Fibroblast of lung (primary cell): ENCODE results near the gene KCNK17. TPM values are rescaled to one million over a fixed set of nuclear protein-coding genes. Genes with fewer than 3 reads are reported as not detected.

Experiments used
- DNase-seq, 2 donors: peaks; one replicate each; pipeline versions ENCODE4 v3.0.0 to v3.0.0-alpha.2; 2010; ENCODE audit warnings: low read depth in 2 of 2
- H2AFZ ChIP-seq: 2 replicates; pipeline ENCODE4 v1.5.1; 2012; ENCODE audit warnings: low read length, control low read depth, inconsistent platforms
- H3K27ac ChIP-seq: 2 replicates; pipeline ENCODE4 v1.5.1; 2011; ENCODE audit warnings: low read length, control low read depth; ENCODE audit not compliant: insufficient read depth
- H3K27me3 ChIP-seq: 2 replicates; pipeline ENCODE4 v1.5.1; 2011; ENCODE audit warnings: mild to moderate bottlenecking, low read length; ENCODE audit not compliant: control insufficient read depth, insufficient read depth
- H3K36me3 ChIP-seq: 2 replicates; pipeline ENCODE4 v1.5.1; 2011; ENCODE audit warnings: low read length; ENCODE audit not compliant: control insufficient read depth, insufficient read depth
- H3K4me1 ChIP-seq: 2 replicates; pipeline ENCODE4 v1.5.1; 2011; ENCODE audit warnings: low read length; ENCODE audit not compliant: control insufficient read depth, insufficient read depth; ENCODE audit errors: extremely low read depth
- H3K4me2 ChIP-seq: 2 replicates; pipeline ENCODE4 v1.5.1; 2011; ENCODE audit warnings: low read length, control low read depth; ENCODE audit not compliant: insufficient read depth; ENCODE audit errors: extremely low read depth
- H3K4me3 ChIP-seq, 4 experiments: fragments of 200-600 bp in 1 of 4; sonication (generic) in 1 of 4; replicated peaks in 1 of 4; 2 replicates each; pipeline ENCODE4 v1.5.1; 2011 to 2016; ENCODE audit warnings: low read length in 4 of 4, low read depth in 3 of 4, mild to moderate bottlenecking in 3 of 4, control low read depth in 2 of 4, inconsistent platforms in 1 of 4, mixed read lengths in 1 of 4; ENCODE audit not compliant: insufficient read depth in 1 of 4; ENCODE audit errors: control extremely low read depth in 1 of 4
- H3K79me2 ChIP-seq: 2 replicates; pipeline ENCODE4 v1.5.1; 2012; ENCODE audit warnings: mild to moderate bottlenecking, low read length, inconsistent platforms; ENCODE audit not compliant: control insufficient read depth, insufficient read depth
- H3K9ac ChIP-seq: 2 replicates; pipeline ENCODE4 v1.5.1; 2011; ENCODE audit warnings: mild to moderate bottlenecking, low read length, control low read depth; ENCODE audit not compliant: insufficient read depth
- H3K9me3 ChIP-seq: 2 replicates; pipeline ENCODE4 v1.5.1; 2012; ENCODE audit warnings: low read depth, low read length; ENCODE audit not compliant: control insufficient read depth, insufficient read depth
- H4K20me1 ChIP-seq: 2 replicates; pipeline ENCODE4 v1.5.1; 2011; ENCODE audit warnings: low read length; ENCODE audit not compliant: control insufficient read depth, insufficient read depth; ENCODE audit errors: extremely low read depth
- EZH2 ChIP-seq: IDR thresholded peaks from 2 replicates; pipeline ENCODE4 v1.5.1; 2012; ENCODE audit warnings: low read length, control low read depth, mild to moderate bottlenecking; ENCODE audit errors: missing control alignments
- polyA plus RNA-seq, 2 donors: library from polyadenylated mRNA; depleted of rRNA in 1 of 2; stranded (reverse) in 1 of 2; unstranded in 1 of 2; fragments of >200 nt; gene quantifications; 2 replicates each; pipeline ENCODE4 v1.2.1, GENCODE V29; 2011 to 2012; ENCODE audit warnings: missing spikeins in 1 of 2
- total RNA-seq: library from RNA; depleted of rRNA; stranded (reverse); fragments of >200 nt; gene quantifications from 2 replicates; pipeline ENCODE4 v1.2.1, GENCODE V29; 2014
- TF ChIP-seq, protein P1 (sequence below), 2 donors: IDR thresholded peaks in 1 of 2; conservative IDR thresholded peaks in 1 of 2; 1 replicate in 1 of 2; 2 replicates in 1 of 2; pipeline ENCODE4 v1.5.1; 2011 to 2012; ENCODE audit warnings: low read length in 2 of 2, control low read depth in 1 of 2, inconsistent platforms in 1 of 2, low read depth in 1 of 2, mild to moderate bottlenecking in 1 of 2

Gene KCNK17
- total and polyA plus RNA-seq, 2 donors (not counting 1 experiment from before 2014, with no cell fraction given): not detected

DNA sequence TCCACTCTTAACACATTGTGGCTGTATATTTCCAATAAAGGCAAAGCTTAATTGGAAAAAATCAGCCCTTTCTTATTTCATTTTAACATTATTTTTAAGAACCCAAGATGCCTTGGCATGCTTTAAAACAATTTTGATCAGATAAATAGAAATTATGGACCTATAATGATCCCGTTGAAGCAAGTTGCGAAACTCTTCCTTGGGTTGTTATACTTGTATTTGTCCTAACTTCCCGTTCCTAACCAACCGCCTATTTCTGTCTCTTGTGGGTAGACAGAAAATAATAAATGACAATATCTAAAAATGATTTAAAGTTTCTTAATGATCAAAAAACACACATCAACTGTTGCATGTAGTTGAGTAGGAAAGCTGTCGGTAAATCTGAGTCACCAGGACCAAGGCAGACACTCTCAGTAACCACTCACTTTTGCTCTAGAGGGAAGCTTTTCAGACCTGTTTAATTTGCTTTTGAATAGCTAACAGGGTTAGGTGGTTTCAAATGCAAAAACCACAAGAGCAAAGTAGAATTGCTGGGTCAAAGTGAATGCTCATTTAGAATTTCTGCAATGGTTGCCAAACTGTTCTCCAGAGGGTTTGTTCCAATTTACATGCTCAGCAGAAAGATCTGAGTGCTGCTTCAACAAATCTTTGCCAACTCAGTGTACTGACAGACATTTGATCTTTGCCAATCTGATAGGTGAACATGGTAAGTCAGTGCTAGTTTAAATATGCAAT lies 50.7 kb downstream of the KCNK17 start:
- Histone ChIP-seq H3K4me1 (no peaks in the 10 kb centered on the region), H3K9ac (no peak overlapping the region), H3K27ac (no peak overlapping the region), H3K27me3 (no peaks in the 10 kb centered on the region), H3K36me3 (no peaks in the 10 kb centered on the region), H3K79me2 (no peaks in the 10 kb centered on the region), H3K4me3 (no peak overlapping the region), H4K20me1 (no peaks in the 10 kb centered on the region), H3K4me2 (no peak overlapping the region), H3K9me3 (no peaks in the 10 kb centered on the region), H2AFZ (no peak overlapping the region)
- DNase-seq: no peak
- no peak for TF ChIP-seq EZH2
- TF ChIP-seq, protein P1, sequence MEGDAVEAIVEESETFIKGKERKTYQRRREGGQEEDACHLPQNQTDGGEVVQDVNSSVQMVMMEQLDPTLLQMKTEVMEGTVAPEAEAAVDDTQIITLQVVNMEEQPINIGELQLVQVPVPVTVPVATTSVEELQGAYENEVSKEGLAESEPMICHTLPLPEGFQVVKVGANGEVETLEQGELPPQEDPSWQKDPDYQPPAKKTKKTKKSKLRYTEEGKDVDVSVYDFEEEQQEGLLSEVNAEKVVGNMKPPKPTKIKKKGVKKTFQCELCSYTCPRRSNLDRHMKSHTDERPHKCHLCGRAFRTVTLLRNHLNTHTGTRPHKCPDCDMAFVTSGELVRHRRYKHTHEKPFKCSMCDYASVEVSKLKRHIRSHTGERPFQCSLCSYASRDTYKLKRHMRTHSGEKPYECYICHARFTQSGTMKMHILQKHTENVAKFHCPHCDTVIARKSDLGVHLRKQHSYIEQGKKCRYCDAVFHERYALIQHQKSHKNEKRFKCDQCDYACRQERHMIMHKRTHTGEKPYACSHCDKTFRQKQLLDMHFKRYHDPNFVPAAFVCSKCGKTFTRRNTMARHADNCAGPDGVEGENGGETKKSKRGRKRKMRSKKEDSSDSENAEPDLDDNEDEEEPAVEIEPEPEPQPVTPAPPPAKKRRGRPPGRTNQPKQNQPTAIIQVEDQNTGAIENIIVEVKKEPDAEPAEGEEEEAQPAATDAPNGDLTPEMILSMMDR (conservative IDR thresholded peaks at IDR 0.05 in 1 of 2, IDR thresholded peaks at IDR 0.05 in 1 of 2; ENCODE audit: low read depth in 1 of 2, low read length in 2 of 2): no peak

DNA sequence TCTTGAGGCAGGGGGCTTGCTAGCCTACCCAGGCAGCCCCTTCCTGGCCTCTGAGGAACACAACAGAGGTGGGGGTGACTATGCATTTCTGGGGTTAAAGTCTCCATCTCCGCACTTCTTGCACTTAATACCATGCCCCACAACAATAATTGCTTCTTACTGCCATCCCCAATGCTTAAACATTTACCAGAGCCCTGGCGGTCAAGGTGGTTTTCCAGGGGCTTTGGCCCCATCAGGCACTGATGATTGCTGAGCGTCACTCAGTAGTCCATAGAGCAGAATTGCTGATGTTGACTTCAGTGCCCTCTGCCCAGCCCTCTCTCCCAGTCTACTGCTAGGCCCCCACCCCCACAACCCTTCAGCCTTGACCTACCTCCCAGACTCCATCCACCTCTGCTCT lies 52.5 kb downstream of the KCNK17 start:
- Histone ChIP-seq H3K4me2 (no peak overlapping the region), H3K4me1 (no peaks in the 10 kb centered on the region), H3K79me2 (no peaks in the 10 kb centered on the region), H3K4me3 (no peak overlapping the region), H3K9me3 (no peaks in the 10 kb centered on the region), H4K20me1 (no peaks in the 10 kb centered on the region), H3K36me3 (no peaks in the 10 kb centered on the region), H3K9ac (no peak overlapping the region), H3K27me3 (no peaks in the 10 kb centered on the region), H3K27ac (no peak overlapping the region), H2AFZ (no peak overlapping the region)
- no peak for TF ChIP-seq EZH2
- TF ChIP-seq, protein P1 (conservative IDR thresholded peaks at IDR 0.05 in 1 of 2, IDR thresholded peaks at IDR 0.05 in 1 of 2; ENCODE audit: low read depth in 1 of 2, low read length in 2 of 2): no peak
- DNase-seq: no peak

DNA sequence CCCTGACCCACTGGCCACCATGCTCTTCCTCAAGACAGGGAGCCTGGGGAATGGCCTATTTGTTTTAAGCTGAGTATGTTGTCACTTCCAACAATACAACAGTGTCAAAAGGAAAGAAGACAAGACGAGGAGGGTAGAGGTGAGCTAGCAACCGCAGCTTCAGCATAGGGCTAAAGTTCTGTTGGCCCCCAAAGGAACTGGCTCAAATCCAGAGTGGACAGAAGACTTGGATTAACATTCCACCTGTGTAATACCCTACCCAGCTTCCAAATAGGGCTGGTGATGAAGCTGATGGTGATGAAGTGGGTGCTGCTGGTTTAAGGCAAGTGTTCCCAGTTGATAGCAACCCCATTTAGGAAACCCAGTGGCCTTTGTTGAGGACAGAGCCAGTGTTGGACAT lies 53.3 kb downstream of the KCNK17 start:
- Histone ChIP-seq H3K36me3 (no peaks in the 10 kb centered on the region), H2AFZ (no peak overlapping the region), H3K4me2 (no peak overlapping the region), H3K9me3 (no peaks in the 10 kb centered on the region), H3K9ac (no peak overlapping the region), H3K4me1 (no peaks in the 10 kb centered on the region), H3K27me3 (no peaks in the 10 kb centered on the region), H3K79me2 (no peaks in the 10 kb centered on the region), H4K20me1 (no peaks in the 10 kb centered on the region), H3K4me3 (no peak overlapping the region), H3K27ac (no peak overlapping the region)
- DNase-seq: no peak
- TF ChIP-seq, protein P1 (conservative IDR thresholded peaks at IDR 0.05 in 1 of 2, IDR thresholded peaks at IDR 0.05 in 1 of 2; ENCODE audit: low read depth in 1 of 2, low read length in 2 of 2): no peak
- TF ChIP-seq EZH2: no peak
